Gastroesophageal sphincter (tissue), 3 donors: ENCODE data around the gene TNIP2.

ENCODE experiments used
- POLR2A ChIP-seq, 2 donors: fragments of 450-650 bp; IDR thresholded peaks; one replicate each; pipeline ENCODE4 v1.6.1; 2017; ENCODE audit warnings: antibody characterized with exemption in 2 of 2, mild to moderate bottlenecking in 2 of 2, moderate library complexity in 1 of 2
- TF ChIP-seq, protein P1 (sequence below), 4 experiments: fragments of 200-600 bp in 2 of 4; fragments of 450-650 bp in 2 of 4; sonication (generic) in 1 of 4; IDR thresholded peaks; one replicate each; pipeline ENCODE4 v1.5.1; 2017 to 2019; ENCODE audit warnings: antibody characterized with exemption in 4 of 4, mild to moderate bottlenecking in 2 of 4, moderate library complexity in 2 of 4

DNA sequence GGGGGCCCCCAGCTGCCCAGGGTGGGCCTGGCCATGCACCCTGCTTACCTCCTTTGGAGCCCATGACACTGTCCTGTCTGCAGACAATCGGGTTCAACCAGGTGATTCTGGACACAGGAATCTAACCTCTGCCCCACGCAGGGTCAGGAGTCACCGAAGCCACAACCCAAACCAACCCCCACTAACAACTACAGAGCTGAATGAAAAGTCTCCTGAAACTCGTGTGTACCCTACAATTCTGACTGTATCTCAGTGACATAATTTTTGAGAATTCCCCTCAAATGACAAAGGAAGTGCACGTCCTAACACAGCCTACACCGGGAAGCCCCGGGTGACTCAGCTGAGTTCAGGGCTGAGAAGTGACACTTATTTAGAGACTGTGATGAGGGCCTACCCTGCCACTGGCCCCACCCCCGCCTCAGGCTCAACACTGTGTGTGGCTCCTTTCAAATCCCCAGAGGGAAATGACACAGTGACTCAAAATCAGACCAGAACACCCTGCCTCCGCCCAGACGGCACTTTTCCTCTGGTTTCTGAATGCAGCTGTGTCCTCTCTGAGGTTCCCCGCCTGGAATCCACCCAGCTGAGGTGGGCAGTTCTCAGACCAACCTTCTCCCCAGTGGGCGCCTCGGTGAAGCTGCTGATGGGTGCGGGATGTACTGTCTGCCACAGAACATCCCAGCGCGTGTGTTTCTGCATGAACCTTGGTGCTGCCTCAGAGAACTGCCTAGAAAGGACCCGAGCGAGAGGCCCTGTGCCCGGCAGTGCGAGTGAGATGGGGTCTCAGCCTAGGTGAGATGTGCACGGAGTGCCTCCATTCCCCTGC lies 9.9 kb downstream of the TNIP2 start:
- TF ChIP-seq, protein P1, sequence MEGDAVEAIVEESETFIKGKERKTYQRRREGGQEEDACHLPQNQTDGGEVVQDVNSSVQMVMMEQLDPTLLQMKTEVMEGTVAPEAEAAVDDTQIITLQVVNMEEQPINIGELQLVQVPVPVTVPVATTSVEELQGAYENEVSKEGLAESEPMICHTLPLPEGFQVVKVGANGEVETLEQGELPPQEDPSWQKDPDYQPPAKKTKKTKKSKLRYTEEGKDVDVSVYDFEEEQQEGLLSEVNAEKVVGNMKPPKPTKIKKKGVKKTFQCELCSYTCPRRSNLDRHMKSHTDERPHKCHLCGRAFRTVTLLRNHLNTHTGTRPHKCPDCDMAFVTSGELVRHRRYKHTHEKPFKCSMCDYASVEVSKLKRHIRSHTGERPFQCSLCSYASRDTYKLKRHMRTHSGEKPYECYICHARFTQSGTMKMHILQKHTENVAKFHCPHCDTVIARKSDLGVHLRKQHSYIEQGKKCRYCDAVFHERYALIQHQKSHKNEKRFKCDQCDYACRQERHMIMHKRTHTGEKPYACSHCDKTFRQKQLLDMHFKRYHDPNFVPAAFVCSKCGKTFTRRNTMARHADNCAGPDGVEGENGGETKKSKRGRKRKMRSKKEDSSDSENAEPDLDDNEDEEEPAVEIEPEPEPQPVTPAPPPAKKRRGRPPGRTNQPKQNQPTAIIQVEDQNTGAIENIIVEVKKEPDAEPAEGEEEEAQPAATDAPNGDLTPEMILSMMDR (IDR thresholded peaks at IDR 0.05): no peak
- no peak for TF ChIP-seq POLR2A (IDR thresholded peaks at IDR 0.05)
